HG03097 (cell line): ENCODE measurements around the gene PSMA3.
"Not testable (repeated sequence)": the region's sequence is repeated elsewhere in the genome, so short reads cannot be mapped to it uniquely, and the experiment has no call there.

Experiments used
- ATAC-seq: cut with Tn5 transposase; IDR thresholded peaks from one replicate; pipeline ENCODE4 v1.9.1; 2021; ENCODE audit not compliant: unreplicated experiment, low FRiP score

Gene PSMA3

GRCh38 chr14:58244556-58245387 is at the start of gene PSMA3:
Gene PSMA3, plus strand, starts transcription at chr14:58244843. Its CDS starts 78 bp downstream, at chr14:58244921.
- peak; percentile 85 for ATAC-seq

- ATAC-seq: no peak
Measured at GRCh38 chr14:58196198-58196597, 48.4 kb upstream of the PSMA3 start.

GRCh38 chr14:58198086-58198485 is 46.6 kb upstream of the PSMA3 start:
- ATAC-seq: no peak

- ATAC-seq: peak; percentile 91
Measured at GRCh38 chr14:58199726-58200479, 44.7 kb upstream of the PSMA3 start, which contains the start of gene ACTR10. Gene ACTR10, plus strand, starts transcription at chr14:58200149. Its CDS starts 69 bp downstream, at chr14:58200218.

GRCh38 chr14:58200480-58200841 is 44.2 kb upstream of the PSMA3 start:
- peak; percentile 12 for ATAC-seq

- no peak for ATAC-seq
Measured at GRCh38 chr14:58200846-58201245, 43.8 kb upstream of the PSMA3 start.

GRCh38 chr14:58213176-58213575 is 31.5 kb upstream of the PSMA3 start:
- no peak for ATAC-seq

- no peak for ATAC-seq
Measured at GRCh38 chr14:58215191-58215914, 29.3 kb upstream of the PSMA3 start.

- no peak for ATAC-seq
Measured at GRCh38 chr14:58216544-58216943, 28.1 kb upstream of the PSMA3 start.

- no peak for ATAC-seq
Measured at GRCh38 chr14:58227096-58227819, 17.4 kb upstream of the PSMA3 start.

GRCh38 chr14:58238252-58239243 is 6.1 kb upstream of the PSMA3 start:
- no peak for ATAC-seq

GRCh38 chr14:58239244-58240195 is 5.1 kb upstream of the PSMA3 start:
- no peak for ATAC-seq

GRCh38 chr14:58243790-58244555 is 670 bp upstream of the PSMA3 start:
- ATAC-seq: peak; percentile 25

GRCh38 chr14:58245562-58245961 is 919 bp downstream of the PSMA3 start:
- ATAC-seq: no peak

- no peak for ATAC-seq
Measured at GRCh38 chr14:58249611-58250010, 5.0 kb downstream of the PSMA3 start.

GRCh38 chr14:58258156-58258555 is 13.5 kb downstream of the PSMA3 start:
- ATAC-seq: no peak

- not testable (repeated sequence) for ATAC-seq
Measured at GRCh38 chr14:58262005-58262404, 17.4 kb downstream of the PSMA3 start.
